NCI-H1694 (cell line): ENCODE data around the gene PLSCR5.

Experiments
- DNase-seq: peaks from one replicate; lab custom pipeline; 2025; lab: John Stamatoyannopoulos, UW

Gene PLSCR5, protein sequence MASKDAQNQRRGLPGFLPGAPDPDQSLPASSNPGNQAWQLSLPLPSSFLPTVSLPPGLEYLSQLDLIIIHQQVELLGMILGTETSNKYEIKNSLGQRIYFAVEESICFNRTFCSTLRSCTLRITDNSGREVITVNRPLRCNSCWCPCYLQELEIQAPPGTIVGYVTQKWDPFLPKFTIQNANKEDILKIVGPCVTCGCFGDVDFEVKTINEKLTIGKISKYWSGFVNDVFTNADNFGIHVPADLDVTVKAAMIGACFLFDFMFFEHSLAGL

DNA sequence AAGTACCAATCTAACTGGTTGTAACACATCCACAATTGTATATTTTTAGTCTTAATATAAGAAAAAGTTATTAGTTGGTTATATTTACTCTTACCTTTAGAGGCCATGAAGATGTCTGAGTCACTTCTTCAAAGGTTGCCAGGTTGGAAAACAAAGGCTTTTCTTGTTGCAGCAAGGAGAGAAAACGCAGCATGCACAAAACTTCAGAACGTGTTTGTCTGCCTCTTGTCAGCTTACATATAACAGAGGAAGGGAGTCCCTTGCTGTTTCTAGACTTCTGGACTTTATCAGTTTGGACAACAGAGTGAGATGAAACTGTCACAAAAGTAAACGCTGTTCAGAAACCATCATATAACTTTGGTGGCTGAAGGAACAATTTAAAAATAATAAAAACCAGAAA is at the start of gene PLSCR5:
PLSCR5 (minus strand) TSS at position 241 of the 400 bp plus-strand sequence; CDS start at position 107, 134 bp downstream.
- no peak for DNase-seq

DNA sequence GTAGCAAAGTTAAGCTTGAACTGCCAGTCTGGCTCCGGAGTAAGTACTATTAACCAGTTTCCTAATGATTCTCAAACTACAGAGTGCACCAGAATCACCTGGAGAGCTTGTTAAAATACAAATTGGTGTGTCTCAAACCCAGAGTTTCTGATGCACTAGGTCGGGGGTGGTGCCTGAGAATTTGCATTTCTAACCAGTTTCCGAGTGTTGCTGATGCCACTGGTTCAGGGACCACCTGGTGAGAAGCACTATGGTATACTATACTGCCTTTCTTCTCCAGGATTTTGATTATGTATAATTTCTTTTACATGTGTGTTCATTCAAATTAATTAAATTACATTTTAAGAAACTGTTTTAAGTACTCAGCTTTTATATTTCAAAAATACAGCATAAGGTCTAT is 48.8 kb upstream of the PLSCR5 start:
- no peak for DNase-seq

DNA sequence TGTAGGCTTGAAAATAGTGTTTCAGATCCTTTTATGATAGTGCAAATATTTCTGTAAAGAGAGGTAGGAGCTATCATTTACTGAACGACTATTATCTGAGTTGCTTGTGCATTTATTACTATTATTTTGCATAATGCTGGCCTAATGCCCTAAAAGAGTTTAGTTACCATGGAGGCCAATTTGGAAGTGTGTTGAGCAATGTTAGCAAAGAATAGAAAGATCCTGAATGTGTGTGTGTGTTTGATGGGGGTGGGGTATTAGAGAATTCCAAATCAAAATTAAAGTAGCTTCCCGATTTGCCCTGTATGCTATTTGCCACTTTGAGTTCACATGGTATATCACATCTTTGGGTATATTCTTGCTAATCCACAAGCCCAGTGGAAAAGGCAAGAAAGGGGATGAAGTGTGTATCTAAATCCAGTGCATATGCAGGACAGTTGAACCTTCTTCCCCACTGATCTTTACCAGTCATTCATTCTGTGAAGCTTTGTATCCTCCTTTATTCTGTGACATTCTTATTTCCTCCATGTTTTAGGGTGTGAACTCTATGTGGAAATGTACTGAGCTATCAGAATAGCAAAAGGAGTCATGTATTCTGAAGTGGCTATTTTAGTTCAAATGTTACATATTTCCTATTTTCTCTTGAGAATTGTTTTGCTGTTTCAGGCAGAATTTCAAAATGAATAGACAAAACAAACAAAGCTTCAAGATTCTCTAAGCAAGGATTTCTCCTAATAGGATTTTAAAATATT is 45.7 kb upstream of the PLSCR5 start:
- no peak for DNase-seq

DNA sequence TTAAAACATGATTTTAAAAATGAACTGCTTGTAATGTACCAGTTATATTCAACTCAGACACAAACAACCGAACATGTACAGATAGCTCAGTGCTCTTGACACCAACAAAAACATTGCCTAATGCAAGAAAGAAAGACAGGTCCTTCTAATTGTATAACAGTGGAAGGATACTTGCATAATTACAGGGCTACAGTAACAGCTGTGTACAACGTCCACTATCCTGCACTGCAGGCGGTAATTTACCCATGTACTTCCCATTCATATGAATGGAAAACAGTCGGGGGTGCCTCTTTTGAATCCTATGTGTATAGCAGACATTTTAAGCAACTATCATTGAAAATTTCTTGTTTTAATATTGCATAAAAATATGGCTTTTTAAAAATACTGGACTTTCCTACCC is 41.1 kb upstream of the PLSCR5 start:
- no peak for DNase-seq

DNA sequence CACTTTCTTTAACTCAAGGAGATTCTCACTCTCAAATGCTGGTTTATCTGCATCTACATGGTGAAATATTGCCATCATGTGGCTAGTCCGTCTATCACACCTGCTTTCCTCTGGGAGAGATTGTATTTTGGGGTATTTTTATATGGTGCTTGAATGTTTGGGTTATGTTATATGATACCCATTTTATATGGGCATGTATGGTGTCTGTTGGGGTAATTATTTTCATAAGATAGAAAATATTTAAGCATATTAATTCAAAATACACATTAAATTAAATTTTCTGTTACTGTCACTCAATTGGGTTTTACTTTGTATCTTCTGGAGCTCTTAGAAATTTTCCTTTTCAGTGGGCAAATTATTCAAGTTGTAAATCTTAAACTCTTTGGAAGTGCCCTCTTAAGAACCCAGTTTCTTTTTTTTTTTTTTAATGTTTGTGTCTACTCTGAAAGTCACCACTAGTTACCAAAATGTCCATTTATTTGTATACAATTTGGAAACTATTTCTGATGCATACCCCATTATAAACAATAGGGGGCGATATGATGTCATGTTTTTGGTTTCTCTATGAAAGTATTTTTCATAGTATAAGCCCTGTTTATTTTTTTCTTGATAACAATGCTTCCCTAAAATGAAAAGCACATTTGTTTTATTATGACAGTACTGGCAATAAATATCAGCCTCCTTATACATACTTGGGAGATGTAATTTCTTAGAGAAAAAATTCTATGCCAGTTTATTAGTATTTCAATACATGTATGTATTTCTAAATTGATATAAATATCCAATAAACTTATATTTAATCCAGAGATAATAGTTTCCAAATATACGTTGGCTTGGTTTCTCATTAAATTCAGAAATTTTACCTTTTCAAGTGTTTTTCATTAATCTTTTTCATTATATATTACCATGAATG is 36.1 kb upstream of the PLSCR5 start:
- DNase-seq: peak; percentile 52

DNA sequence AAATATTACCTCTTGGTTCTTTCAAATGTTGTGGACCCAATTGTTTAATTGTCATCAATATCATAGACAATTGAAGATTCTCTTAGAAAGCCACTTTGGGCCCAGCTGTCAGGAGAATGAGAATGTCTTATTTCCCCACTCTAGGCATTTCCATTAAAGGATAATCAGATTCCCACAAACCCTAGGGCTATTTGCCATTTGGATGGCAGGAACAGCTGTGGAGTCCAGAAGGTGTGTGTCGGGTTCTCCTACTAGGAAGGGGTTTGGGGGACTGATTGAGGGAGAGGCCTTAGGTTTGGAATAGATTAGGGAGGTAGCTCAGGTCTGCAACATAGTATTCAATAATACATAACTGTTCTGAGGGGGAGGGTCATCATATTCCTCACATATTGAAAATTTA is 35.2 kb upstream of the PLSCR5 start:
- peak; percentile 26 for DNase-seq

DNA sequence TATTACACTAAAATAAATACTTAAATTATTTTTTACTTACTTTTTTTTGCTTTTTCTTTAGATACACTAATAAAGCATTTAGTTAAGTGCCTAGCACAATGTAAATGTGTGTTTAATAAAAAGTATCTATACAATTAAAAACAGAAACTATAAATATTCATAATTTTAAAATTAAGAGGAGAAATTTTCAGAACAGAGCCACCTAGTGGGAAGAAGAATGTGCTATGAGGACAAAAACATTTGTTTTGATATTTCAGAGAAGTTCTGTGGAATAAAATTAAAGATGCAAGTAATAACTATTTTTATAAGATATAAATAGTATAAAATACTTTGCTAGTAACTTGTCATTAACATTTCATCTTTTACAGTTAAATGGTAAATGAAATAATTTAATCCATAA is 33.6 kb upstream of the PLSCR5 start:
- no peak for DNase-seq

DNA sequence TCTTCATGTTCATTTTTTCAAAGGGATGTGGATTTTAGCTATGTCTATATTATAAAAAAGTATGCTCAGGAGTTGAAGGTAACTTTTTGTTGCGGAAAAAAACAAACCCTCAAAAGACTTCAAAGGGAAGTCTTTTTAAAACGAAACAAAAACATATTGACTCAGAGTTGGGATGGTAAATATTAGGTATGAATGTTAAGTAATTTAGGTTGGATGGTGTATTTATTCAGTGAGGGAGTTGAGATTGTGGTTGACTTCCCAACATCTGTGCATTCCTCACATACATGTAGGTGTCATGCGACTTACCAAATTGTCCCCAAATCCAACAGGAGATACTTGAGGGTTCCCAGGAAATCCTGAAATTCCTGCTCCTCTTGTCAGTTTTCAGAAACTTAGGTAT is 32.7 kb upstream of the PLSCR5 start:
- DNase-seq: no peak

DNA sequence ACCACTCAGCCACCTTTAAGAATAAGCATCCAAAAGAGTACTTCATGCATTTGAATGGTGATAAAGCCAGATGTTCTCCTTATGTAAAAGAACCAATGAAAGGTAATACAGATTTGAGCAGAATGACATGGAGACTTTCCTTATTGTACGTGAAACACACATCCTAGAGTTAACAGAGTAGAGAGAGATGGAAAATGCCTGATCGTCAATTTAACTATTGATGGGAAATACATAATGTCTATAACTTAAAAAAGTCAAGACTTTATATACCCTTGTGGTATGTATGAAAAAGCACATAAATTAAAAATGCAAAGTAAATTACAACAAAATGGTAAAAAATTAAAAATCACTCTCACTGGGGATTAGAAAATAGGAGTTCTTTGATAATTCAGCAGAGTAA is 31.7 kb upstream of the PLSCR5 start:
- DNase-seq: no peak

DNA sequence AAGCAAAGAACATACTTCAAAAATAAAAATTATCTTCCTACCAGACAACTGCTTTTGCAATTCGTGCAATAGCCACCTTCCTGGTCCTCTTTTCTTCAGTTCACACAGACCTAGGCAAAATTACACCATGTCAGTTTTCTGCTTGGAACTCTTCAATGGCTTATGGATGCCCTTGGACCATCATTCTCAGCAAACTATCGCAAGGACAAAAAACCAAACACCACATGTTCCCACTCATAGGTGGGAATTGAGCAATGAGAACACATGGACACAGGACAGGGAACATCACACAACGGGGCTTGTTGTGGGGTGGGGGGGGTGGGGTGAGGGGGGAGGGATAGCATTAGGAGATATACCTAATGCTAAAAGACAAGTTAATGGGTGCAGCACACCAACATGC is 29.2 kb upstream of the PLSCR5 start:
- DNase-seq: no peak

DNA sequence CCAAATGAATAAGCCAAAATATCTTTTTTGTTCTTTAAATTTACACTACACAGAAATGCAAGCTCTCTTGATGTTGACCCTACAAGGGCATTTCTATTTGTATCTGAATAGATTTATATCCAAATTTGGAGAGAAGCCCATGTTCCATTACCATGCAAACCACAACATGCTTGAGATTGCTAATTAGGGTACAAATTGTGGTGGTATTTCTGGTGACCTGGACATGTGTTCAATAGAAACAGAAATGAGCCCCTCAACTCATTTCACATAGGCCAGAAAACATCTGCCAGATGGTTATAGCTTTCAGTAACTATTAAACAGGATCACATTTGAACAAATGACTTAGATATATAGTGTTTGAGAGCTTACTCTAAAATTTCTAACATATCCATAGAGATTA is 23.5 kb upstream of the PLSCR5 start:
- no peak for DNase-seq

DNA sequence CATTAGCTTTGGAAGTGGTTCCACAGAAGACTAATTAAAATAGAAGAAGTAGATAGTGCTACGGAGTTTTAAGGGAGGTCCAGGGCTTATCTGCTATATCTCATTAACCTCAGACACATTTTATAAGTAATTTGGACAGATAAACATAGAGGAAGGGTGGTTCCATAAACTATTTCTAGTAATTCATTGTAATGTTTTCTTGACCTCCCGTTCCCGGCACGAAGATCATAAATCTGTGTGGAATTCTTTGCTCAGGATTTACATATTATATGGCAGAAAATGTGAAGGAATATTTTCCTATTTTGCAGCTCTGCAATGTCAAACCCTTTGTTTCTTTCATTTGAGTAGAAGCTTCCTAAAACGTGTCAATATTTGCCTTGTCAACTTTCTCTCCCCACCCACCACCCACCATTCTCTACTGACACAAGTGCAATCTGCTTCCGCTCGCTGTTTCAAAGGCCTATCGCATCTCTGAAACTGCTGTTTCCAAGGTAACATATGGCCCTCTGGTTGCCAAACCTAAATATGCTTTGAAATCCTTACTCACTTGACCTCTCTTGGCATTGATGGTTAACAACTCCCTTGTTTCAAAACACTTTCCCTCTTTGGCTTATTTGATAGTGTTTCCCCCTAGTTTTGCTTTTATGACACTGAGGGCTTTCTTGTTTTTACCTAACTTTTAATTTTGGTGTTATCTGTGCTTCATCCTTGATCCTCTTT is 21.4 kb upstream of the PLSCR5 start:
- DNase-seq: no peak

DNA sequence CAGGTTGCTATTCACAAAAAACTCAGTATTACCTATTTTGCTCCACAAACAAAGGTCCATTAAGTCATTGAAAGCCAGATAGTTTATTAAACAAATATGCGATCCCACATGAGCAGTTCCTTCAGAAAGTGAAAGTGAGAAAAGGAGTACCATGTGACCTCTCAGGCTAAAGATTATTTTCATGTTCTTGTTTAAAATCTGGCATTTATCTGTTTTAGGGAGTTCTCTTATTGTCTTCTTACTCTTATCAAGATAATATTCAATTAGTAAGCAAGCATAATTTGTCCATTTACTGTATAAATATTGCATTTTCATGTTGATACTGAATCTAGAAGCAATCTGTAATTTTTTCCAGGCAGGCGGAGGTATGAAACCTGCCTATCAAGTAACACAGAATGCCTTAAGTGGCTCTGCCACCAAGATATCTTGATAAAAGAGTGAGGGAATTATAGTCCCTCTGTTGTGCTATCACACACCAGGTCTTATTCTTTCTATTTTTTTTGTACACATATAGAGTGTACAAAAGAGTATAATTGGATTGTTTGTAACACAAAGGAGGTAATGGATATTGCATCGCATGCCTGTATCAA is 20.1 kb upstream of the PLSCR5 start:
- DNase-seq: no peak

DNA sequence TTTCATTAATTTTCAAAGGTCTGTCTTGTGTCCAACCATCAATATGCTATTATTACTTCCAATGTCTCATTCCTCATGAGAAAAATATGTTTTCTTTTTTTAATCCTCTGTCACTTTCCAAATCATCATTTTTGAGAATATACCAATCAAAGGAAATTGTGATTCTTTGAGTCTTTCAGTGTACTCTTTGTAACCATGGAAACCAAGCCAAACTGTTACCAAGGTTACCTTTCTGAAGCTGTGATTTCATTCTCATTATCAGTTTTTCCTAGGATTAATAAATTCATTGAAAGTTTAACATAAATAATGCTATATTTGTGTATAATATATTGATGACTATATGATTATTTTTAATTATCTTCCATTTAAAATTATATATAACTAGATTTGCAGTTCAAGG is 16.6 kb upstream of the PLSCR5 start:
- no peak for DNase-seq

DNA sequence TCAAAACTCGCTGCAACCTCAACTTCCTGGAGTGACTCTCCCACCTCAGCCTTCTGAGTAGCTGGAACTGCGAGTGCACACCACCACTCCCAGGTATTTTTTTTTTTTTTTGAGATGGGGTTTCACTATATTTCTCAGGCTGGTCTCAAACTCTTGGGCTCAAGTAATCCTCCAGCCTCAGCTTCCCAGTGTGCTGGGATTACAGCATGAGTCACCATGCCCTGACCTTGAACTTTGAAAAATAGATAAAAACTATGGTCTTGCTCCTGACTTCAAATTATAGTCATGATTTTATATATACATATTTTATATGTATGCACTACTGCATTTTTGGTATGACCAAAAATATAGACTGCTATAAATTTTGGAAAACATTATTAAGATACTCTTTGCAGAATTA is 6.9 kb upstream of the PLSCR5 start:
- DNase-seq: no peak

DNA sequence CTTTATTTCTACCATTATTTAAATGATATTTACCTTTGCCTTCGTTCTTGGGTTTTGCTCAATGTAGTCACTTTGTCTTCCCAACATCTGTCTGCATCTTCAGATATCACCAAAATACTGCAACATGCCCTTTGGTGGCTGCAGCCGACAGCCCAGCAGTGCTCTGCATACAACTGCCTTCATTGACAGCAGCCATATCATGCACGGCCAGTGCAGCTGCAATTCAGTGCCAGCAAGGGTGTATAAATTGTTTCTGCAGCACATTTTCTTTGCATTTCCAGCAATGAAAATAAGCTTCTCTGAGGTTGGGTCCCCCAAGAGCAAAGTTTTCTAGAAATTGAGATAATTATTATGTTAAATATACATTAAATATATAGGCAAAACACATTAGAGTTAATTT is 6.0 kb upstream of the PLSCR5 start:
- DNase-seq: no peak

DNA sequence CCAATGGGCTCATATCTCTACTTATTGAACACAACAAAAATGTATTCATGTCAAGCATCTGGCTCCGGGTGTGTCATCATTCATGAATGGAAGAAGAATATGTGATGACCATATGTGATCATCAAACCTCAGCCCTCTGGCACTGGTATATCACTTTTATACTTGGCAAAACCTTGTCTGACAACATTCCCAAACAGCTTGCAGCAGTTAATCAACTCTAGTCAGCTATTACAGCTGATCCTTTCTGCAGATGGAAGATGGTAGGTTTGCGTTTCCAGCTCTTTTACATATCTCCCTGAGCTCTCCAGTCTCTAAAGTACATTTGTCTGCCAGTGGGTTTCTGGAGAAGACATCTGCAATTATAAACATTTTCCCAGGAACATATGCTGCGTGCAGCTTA is 6.6 kb downstream of the PLSCR5 start:
- peak; percentile 48 for DNase-seq

DNA sequence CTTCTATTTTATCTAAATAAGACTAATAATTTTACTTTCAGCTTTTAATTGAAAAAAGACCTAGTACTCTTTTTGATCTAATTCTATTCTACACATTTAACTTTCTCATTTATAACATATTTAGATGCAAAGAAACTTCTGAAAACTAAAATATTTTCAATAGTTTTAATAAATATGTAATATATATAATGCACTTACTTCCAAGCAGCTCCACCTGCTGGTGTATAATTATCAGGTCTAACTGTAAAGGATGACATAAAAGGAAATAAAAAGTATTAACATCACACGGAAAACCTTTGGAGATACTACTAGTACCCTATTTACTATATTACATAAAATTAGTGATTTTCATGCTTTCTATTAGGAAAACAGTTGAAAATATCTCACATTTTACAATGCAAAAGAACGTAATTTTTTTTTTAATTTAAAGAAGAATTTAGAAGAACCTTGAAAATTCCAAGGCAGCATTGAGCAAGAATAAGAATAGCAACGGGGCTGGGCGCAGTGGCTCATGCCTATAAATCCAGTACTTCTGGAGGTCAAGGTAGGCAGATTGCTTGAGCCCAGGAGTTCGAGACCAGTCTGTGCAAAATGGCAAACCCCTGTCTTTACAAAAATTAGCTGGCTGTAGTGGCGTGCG is 10.2 kb downstream of the PLSCR5 start:
- no peak for DNase-seq

DNA sequence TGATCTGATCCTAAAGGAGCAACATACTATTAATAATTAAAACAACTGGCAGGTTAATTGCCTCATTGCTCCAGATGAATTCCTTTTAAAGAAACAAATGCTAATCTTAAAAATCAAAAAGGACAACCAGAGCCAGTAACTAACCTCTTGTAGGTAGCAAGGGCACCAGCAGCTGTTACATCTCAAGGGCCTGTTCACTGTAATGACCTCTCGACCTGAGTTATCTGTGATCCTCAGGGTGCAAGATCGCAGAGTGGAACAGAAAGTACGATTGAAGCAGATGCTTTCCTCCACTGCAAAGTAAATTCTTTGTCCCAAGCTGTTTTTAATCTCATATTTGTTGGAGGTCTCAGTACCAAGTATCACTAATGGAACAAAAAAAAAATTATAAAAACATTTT is 11.4 kb downstream of the PLSCR5 start:
- no peak for DNase-seq

DNA sequence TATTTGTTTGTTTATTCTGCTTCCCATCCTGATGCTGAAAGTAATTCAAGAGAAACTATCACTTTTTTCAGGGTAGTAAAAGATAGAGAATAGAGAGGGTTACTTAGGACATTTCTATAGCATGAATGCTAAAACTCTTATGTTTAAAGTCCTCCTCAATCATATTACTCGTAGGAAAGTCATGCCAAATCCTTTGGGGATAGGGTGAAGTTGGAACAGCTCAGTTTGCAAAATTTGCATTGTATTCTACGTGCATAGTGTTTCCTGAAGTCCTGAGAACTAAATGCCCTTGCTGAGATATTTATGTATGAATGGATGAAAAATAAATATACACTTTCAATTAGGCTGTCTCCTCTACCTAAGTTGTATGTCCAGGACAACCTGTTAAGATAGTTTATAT is 14.6 kb downstream of the PLSCR5 start:
- no peak for DNase-seq

DNA sequence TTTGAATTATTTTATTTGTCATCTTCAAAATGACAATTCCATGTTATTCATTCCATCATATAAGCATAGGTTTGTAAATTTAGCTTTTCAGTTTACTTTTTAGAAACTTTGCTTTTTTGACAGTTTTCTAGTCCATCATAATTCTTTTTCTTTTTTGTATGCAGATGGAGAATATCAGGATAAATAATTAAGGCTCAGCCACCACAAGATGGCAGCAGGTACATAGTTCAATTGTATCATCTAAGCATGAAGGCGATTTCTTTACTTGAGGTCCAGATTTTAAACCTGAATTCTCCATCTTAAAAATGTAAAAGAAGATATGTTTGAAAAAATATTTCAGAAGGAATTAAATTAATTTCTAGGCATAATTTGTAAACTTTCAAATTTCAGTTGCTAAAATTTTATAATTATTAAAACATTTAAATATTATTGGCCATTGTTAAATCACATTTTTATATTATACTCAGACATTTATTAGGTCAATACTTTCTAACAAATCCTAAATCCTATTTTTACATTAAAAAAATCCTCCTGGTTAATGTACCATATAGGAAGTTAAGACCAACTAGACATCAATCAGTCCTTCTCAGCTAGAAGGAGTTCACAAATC is 15.1 kb downstream of the PLSCR5 start:
- DNase-seq: peak; percentile 21
